Articular chondrocyte of knee joint (primary cell): ENCODE results near the gene DICER1. TPM values are rescaled to one million over a fixed set of nuclear protein-coding genes. Genes with fewer than 3 reads are reported as not detected.

Source experiments
- small RNA-seq: library from RNA; depleted of rRNA; stranded (forward); fragments of <200 nt; gene quantifications from one replicate; pipeline ENCODE3, GENCODE V24; 2012
- total RNA-seq: library from RNA; depleted of rRNA; stranded (reverse); fragments of >200 nt; gene quantifications from 2 replicates; pipeline ENCODE4 v1.2.3, GENCODE V29; 2012

Gene DICER1
- 53.7 and 70.0 TPM in 2 replicates for total RNA-seq

GRCh38 chr14:95157327-95158189, at the start of gene DICER1:
Gene DICER1 (minus strand): TSS chr14:95157529. CDS start chr14:95133458, 24,071 bp downstream.

Small RNA genes within 50 kb of the gene (small RNA-seq; reads per million reads assigned to genes)
- gene MIR3173, result not detected

Other genes starting within 250 kb of the DICER1 start
- gene CLMN, start 162.4 kb upstream of the DICER1 start, total RNA-seq, result 3.1 and 4.3 TPM in 2 replicates